Activated naive CD4-positive, alpha-beta T cell treated with anti-CD3 and anti-CD28 coated beads, Interleukin-2, amount 50 U/mL, for 24 hours (primary cell): ENCODE results near the gene RNPEPL1.
"Not testable (repeated sequence)": the region's sequence is repeated elsewhere in the genome, so short reads cannot be mapped to it uniquely, and the experiment has no call there.

Experiments used
- H3K27ac Mint-ChIP-seq: one replicate; pipeline ENCODE4 v1.8.0; 2021; ENCODE audit warnings: mild to moderate bottlenecking, mixed read lengths
- H3K27me3 Mint-ChIP-seq: one replicate; pipeline ENCODE4 v1.8.0; 2021; ENCODE audit warnings: mixed read lengths
- H3K36me3 Mint-ChIP-seq: one replicate; pipeline ENCODE4 v1.8.0; 2021; ENCODE audit warnings: mixed read lengths
- H3K4me1 Mint-ChIP-seq: one replicate; pipeline ENCODE4 v1.8.0; 2021; ENCODE audit warnings: mixed read lengths
- H3K4me3 Mint-ChIP-seq: one replicate; pipeline ENCODE4 v1.8.0; 2021; ENCODE audit warnings: mild to moderate bottlenecking, mixed read lengths
- H3K9me3 Mint-ChIP-seq: one replicate; pipeline ENCODE4 v1.8.0; 2021; ENCODE audit warnings: mixed read lengths

Gene RNPEPL1, protein sequence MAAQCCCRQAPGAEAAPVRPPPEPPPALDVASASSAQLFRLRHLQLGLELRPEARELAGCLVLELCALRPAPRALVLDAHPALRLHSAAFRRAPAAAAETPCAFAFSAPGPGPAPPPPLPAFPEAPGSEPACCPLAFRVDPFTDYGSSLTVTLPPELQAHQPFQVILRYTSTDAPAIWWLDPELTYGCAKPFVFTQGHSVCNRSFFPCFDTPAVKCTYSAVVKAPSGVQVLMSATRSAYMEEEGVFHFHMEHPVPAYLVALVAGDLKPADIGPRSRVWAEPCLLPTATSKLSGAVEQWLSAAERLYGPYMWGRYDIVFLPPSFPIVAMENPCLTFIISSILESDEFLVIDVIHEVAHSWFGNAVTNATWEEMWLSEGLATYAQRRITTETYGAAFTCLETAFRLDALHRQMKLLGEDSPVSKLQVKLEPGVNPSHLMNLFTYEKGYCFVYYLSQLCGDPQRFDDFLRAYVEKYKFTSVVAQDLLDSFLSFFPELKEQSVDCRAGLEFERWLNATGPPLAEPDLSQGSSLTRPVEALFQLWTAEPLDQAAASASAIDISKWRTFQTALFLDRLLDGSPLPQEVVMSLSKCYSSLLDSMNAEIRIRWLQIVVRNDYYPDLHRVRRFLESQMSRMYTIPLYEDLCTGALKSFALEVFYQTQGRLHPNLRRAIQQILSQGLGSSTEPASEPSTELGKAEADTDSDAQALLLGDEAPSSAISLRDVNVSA

DNA sequence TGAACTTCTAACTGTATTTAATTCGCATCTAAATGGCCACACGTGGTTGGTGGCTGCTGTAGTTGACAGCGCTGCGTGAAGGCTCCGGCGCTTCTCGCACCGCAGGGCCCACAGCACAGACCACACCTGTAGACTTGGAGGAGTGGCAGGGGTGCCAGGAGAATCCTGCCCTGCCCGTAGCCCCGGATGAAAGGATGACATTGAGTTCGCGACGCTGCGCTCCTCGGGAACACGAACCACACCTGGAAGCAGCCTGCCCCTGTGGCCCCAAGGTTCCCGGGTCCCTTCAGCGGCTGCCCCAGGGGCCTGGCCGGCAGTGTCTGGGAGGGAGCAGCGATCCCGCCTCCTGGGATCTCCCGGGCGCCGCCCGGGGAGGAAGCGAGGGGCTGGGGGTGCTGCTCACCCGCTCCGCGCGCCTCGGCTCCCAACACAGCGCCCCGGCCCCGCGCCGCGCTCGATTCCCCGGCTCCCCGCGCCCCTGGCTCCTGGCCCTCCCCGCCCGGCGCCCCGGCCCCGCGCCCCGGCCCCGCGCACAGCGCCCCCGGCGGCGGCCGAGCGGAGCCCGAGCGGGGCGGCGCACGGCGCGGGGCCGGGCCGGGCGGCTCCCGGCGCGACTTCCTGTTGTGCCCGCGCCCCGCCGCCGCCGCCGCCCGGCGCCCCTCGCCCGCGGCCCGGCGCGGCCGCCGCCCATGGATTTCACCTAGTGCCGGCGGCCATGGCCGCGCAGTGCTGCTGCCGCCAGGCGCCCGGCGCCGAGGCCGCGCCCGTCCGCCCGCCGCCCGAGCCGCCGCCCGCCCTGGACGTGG lies at the start of gene RNPEPL1:
TSS of gene RNPEPL1 (plus strand) at position 613 of the 806 bp plus-strand sequence. CDS start at position 716, 103 bp downstream.
- Mint-ChIP-seq H3K4me3 (peak within 1 kb of the TSS; percentile 93), H3K27me3 (no peaks in the 10 kb centered on the region), H3K9me3 (no peaks in the 10 kb centered on the region), H3K4me1 (peaks cover 61% of the 10 kb centered on the region), H3K36me3 (peaks cover 5% of the 10 kb centered on the region), H3K27ac (peak within 1 kb of the TSS; percentile 93)

DNA sequence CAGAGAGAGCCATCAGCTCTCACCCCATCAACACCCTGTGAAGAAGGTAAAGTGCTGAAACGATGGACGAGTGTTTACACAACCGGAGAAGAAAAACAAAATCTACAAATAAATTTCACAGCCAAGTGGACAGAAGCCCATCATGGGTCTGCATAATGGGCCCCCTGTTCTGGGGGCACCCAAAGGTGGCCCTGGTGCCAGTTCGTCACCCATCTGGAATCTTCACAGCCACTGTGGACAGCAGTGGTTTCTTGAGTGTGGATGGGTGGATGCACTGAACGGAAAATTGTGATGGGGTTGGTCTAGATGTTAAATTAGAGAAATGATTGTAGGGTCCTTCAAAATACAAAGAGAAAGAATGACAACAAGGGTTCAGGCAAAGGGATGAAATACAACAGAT lies 49.3 kb upstream of the RNPEPL1 start:
- no peaks in the 10 kb centered on the region for H3K27me3 Mint-ChIP-seq
- H3K9me3 Mint-ChIP-seq: no peaks in the 10 kb centered on the region

DNA sequence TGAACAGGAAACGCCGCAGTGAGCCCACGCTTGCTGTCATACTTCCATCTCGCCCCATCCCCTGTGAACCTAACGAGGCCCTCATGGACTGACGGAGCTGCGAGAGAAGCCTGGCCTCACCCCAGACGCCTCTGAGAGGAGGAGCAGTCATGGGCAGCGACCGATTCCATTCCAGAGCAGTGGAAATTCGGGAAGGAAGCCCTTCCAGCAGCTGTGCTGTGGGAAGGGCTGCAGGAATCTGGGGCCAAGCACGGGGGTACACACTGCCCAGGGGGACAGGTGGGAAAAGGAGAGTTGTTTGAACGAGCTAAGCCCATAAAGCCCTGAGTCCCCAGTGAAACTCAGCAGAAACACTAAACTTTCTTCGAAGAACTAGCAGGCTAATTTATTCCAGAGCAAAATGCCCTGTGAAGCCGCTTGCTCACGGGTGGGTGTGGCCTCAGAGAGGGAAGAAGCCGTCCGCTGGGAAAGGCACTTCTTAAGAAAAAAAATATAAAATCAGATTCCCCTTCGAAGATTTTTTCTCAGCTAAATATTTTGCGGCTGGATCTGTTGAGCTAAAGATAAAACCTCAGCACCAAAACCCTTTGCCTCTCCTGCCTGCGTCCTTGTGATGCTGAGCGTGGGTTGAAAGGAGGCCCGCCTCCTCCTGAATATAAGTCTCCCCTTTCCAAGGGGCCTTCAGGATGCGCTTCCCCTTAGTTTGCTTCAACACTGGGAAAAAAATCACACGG lies 48.7 kb upstream of the RNPEPL1 start:
- no peaks in the 10 kb centered on the region for H3K27me3 Mint-ChIP-seq
- H3K36me3 Mint-ChIP-seq: peaks cover 18% of the 10 kb centered on the region
- H3K9me3 Mint-ChIP-seq: no peaks in the 10 kb centered on the region
- H3K4me3 Mint-ChIP-seq: no peak overlapping the region
- H3K4me1 Mint-ChIP-seq: no peaks in the 10 kb centered on the region
- no peak overlapping the region for H3K27ac Mint-ChIP-seq

More for the DNA sequence above, 49.3 kb upstream of the RNPEPL1 start:
- peaks cover 5% of the 10 kb centered on the region for H3K4me1 Mint-ChIP-seq
- peaks cover 13% of the 10 kb centered on the region for H3K36me3 Mint-ChIP-seq
- no peak overlapping the region for H3K27ac Mint-ChIP-seq
- no peak overlapping the region for H3K4me3 Mint-ChIP-seq

DNA sequence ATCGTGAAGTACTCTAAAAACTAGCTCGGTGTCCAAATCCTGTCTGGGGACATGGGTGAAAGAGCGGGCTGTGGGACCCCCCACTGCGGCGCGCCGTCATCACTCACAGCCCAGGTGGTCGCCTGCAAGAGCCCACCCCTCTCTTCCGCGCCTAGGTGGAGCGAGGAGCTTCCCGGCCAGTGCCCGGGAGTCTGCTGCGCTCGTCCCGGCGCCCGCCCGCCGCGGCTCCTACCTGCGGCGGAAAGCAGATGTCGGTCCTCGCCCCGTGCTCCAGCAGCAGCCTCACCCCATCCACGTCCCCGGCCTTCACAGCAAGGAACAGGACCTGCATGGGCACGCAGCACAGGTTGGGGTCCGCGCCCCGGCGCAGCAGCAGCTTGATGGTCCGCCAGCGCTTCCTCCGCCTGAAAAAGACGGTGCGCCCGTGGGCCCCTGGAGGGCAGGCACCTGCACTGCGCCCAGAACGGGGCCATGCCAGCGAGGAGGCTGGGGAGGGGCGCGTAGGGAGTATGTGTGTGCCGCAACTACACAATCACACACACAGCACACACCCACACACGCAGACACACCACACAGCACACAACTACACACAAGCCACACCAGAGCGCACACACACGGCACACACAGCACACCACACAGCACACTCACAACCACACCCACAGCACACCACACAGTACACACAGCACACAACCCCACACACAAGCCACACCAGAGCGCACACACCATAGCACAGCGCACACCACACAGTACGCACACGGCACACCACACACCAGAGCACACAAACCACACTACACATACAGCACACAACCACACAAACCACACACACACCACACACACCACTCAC lies 47.9 kb upstream of the RNPEPL1 start:
- no peak overlapping the region for H3K4me3 Mint-ChIP-seq
- no peaks in the 10 kb centered on the region for H3K4me1 Mint-ChIP-seq
- H3K36me3 Mint-ChIP-seq: peaks cover 23% of the 10 kb centered on the region
- no peaks in the 10 kb centered on the region for H3K27me3 Mint-ChIP-seq
- H3K27ac Mint-ChIP-seq: peak overlapping the region; percentile 14
- no peaks in the 10 kb centered on the region for H3K9me3 Mint-ChIP-seq

DNA sequence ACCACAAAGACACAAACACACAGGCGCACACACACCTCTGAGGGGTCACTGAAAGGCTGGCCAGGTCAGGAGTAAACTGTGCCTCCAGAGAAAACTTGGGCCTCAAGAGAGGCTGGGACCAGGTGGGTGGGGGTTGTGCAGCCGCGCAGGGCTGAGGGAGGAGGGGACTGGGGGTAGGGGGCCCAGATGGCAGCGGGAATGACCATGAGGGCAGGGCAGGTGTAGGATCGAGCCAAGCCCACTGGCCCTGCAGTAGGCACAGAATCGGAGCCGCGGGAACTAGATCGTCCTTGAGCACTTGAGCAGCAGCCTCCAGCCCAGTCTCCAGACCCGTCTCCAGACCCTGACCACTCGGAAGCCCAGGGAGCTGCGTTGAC lies 47.3 kb upstream of the RNPEPL1 start:
- Mint-ChIP-seq H3K4me1 (no peaks in the 10 kb centered on the region), H3K36me3 (peaks cover 23% of the 10 kb centered on the region), H3K27ac (no peak overlapping the region), H3K4me3 (no peak overlapping the region), H3K27me3 (no peaks in the 10 kb centered on the region), H3K9me3 (no peaks in the 10 kb centered on the region)

DNA sequence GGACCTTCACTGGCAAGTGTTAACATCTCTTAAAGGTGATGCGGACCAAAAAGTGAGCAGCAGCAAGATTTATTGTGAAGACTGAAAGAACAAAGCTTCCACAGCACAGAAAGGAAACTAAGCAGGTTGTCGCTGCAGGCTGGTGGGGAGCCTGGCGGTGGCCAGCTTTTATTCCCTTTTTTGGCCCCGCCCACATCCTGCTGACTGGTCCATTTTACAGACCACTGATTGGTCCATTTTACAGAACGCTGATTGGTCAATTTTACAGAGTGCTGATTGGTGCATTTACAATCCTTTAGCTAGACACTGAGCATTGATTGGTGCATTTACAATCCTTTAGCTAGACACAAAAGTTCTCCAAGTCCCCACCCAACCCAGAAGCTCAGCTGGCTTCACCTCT lies 46.4 kb upstream of the RNPEPL1 start:
- H3K27ac Mint-ChIP-seq, H3K27me3 Mint-ChIP-seq, H3K4me1 Mint-ChIP-seq, H3K9me3 Mint-ChIP-seq, H3K4me3 Mint-ChIP-seq: not testable (repeated sequence)
- H3K36me3 Mint-ChIP-seq: peaks cover 25% of the 10 kb centered on the region

DNA sequence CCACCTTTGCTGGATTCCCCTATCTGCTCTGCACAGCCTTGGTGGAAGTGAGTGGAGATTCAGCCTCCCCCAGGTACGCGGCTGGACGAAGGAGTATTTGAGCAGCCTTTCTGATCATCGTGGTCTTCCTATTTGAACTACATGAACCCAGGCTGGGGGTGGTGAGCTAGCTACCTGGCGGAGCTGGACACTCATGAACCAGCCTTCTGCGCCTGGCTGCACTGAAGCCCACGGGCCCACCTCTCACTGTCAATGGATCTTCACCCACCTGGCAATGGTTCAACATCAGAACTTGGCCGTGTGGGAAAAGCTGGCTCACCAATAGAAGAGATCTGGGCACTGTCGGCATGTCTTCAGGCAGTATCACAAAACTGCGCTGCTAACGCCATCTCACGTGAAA lies 45.9 kb upstream of the RNPEPL1 start:
- no peak overlapping the region for H3K4me3 Mint-ChIP-seq
- H3K9me3 Mint-ChIP-seq: no peaks in the 10 kb centered on the region
- H3K36me3 Mint-ChIP-seq: peaks cover 29% of the 10 kb centered on the region
- no peaks in the 10 kb centered on the region for H3K27me3 Mint-ChIP-seq
- H3K27ac Mint-ChIP-seq: no peak overlapping the region
- no peaks in the 10 kb centered on the region for H3K4me1 Mint-ChIP-seq

DNA sequence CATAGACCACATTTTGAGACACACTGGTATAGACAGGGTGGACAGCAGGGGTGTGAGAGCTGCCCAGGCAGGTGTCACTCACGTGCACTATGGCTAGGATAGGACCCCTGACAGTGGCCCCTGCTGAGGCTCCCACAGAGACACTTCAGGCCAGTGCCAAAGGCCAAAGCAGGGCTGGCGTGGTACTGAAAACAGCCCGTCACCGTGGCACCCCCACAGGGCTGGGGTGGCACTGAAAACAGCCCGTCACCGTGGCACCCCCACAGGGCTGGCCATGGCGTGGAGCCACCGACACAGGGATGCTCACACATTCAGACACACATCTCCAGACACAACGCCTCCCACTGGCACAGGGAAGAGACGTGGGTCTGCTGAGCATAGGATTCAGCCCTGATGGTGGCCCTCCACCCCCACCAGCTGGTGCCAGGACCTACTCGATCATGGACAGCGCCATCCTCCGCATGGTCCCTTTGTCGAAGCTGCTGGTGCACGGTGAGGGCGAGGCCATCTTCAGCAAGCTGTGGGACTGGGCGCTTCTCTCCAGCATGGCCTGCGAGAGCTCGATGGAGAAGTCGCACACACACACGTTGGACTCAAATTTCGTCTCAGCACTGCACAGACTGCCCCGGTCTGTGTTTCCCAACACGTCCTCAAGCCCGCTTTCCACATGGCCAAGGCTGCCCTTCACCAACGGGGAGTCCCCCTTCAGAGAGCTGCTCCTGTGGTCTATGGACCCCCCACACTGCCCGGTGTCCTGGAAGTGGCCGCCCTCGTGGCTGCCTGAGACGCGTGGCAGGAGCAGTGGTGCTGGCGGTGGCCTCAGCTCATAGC lies 44.6 kb upstream of the RNPEPL1 start:
- Mint-ChIP-seq H3K4me3 (no peak overlapping the region), H3K4me1 (no peaks in the 10 kb centered on the region), H3K27ac (no peak overlapping the region), H3K9me3 (no peaks in the 10 kb centered on the region), H3K27me3 (no peaks in the 10 kb centered on the region), H3K36me3 (peaks cover 30% of the 10 kb centered on the region)

DNA sequence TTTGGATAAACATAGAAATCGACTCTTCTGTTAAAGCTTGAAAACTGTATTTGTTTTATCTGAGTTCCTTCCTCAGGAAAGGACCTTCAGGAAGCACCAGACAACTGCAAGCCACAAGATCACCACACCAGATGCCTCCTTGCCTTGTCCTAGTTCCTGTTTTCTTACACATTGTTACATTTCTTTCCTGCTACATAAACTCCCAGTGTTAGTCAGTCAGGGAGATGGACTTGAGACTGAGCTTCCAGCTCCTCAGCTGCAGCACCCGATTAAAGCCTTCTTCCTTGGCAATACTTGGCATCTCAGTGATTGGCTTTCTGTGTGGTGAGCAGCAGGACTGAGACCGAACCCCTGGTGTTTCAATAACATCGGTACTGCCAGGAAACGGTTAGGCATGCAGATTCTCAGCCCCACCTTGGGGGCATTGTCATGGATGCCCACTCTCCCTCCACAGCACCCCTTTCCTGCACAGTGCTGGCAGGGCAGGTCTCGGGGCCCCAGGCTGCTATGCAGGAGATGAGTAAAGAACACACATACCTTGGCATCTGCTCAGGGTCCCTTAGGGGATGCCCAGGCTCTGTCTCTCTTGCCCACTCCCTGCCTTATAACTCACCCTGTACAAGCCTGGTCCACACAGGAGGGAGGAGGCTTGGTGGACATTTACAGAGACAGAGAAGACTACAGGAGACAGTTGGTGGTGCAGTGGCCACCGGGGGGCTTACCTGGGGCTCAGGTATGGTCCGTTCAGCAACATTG lies 43.1 kb upstream of the RNPEPL1 start:
- H3K4me3 Mint-ChIP-seq: no peak overlapping the region
- H3K4me1 Mint-ChIP-seq: no peaks in the 10 kb centered on the region
- H3K9me3 Mint-ChIP-seq: no peaks in the 10 kb centered on the region
- peaks cover 37% of the 10 kb centered on the region for H3K36me3 Mint-ChIP-seq
- H3K27me3 Mint-ChIP-seq: no peaks in the 10 kb centered on the region
- H3K27ac Mint-ChIP-seq: no peak overlapping the region

DNA sequence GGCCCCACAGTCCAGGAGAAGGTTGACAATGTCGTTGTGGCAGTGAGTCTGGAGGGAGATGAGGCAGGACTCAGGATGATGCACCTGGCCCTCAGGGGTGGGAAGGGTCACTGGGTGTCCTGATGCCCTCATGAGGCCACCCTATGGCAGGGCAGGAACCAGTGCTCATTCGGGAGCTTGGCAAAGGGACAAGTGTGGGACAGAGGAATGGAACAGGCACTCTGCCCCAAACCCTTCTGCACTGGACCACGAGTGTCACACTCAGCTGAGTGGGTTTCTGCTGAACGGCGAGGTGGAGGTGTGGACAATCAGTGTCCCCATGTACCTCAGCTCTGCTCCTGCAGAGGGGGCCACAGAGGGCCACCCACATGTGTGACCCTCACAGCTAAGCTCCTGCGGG lies 42.5 kb upstream of the RNPEPL1 start:
- no peaks in the 10 kb centered on the region for H3K4me1 Mint-ChIP-seq
- H3K27ac Mint-ChIP-seq: no peak overlapping the region
- no peaks in the 10 kb centered on the region for H3K27me3 Mint-ChIP-seq
- peaks cover 38% of the 10 kb centered on the region for H3K36me3 Mint-ChIP-seq
- no peaks in the 10 kb centered on the region for H3K9me3 Mint-ChIP-seq
- H3K4me3 Mint-ChIP-seq: no peak overlapping the region

DNA sequence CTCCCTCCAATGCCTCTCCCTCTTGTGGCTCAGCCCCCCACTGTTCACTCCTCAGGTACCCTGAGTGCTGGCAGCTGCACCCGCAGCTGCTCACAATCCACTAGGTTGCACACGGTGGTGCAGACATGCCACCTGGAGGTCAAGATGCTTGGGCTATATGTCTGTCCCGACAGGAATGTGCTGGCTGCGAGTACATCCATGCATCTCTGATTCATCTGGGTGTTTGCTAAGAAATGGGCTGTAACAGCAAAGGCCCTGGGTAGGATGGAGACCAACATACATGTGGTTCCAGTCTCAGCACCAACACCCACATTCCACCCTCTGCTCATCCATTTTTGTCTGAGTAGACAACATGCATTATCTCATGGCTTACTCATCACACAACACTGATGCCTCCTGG lies 41.8 kb upstream of the RNPEPL1 start:
- no peak overlapping the region for H3K4me3 Mint-ChIP-seq
- no peak overlapping the region for H3K27ac Mint-ChIP-seq
- H3K36me3 Mint-ChIP-seq: peaks cover 45% of the 10 kb centered on the region
- peaks cover under 1% of the 10 kb centered on the region for H3K9me3 Mint-ChIP-seq
- H3K4me1 Mint-ChIP-seq: no peaks in the 10 kb centered on the region
- no peaks in the 10 kb centered on the region for H3K27me3 Mint-ChIP-seq

DNA sequence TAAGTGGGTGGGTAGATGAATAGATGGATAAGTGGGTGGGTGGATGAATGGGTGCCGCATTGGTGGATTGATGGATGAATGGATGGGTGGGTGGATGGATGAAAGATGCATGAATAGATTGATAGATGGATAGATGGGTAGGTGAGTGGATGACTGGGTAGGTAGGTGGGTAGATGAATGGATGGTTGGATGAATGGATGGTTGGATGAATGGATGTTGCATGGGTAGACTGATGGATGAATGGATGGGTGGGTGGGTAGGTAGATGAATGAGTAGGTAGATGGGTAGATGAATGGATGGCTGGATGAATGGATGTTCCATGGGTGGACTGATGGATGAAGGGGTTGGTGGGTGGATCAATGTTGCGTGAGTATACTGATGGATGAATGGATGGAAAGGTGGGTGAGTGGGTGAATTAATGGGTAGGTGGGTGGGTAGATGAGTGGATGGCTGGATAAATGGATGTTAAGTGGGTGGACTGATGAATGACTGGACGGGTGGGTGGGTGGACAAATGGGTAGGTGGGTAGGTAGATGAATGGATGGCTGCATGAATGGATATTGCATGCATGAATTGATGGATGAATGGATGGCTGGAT lies 41.0 kb upstream of the RNPEPL1 start:
- H3K4me1 Mint-ChIP-seq: no peaks in the 10 kb centered on the region
- no peak overlapping the region for H3K27ac Mint-ChIP-seq
- H3K4me3 Mint-ChIP-seq: no peak overlapping the region
- H3K9me3 Mint-ChIP-seq: peaks cover 7% of the 10 kb centered on the region
- H3K36me3 Mint-ChIP-seq: peaks cover 52% of the 10 kb centered on the region
- H3K27me3 Mint-ChIP-seq: no peaks in the 10 kb centered on the region

DNA sequence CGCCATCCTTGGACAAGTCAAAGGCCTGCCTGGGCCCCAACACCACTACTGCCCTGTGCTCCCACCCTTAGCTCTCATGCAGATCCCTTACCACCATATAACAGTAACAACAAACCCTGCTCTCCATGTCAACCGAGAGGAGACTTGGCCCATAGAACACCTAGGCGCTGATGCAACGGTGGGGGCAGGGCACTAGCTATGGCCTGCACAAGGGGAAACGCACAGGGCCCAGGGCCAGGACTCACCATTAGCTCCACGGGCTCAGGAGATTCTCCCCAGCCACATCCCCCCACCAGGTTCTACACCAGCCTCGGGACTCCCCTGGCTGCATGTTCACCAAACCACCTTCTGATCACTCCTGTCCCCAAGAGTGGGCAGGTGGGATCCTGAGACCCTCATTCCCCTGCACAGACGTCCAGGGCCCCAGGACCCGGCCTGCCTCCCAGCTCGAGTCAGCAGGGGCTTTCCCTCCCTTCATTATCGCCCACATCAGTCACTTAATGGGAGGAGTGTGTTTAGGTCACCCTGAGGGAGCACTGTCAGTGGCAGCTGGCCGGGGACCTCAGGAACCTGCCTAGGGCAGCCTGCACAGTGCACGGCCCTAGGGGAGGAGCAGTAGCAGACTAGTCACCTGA lies 39.8 kb upstream of the RNPEPL1 start:
- H3K27me3 Mint-ChIP-seq: no peaks in the 10 kb centered on the region
- peaks cover 53% of the 10 kb centered on the region for H3K36me3 Mint-ChIP-seq
- H3K9me3 Mint-ChIP-seq: peaks cover 8% of the 10 kb centered on the region
- no peaks in the 10 kb centered on the region for H3K4me1 Mint-ChIP-seq
- H3K27ac Mint-ChIP-seq: no peak overlapping the region
- H3K4me3 Mint-ChIP-seq: no peak overlapping the region
